Astrocyte (in vitro differentiated cells and primary cell): ENCODE measurements around the gene PATL1. TPM values are rescaled to one million over a fixed set of nuclear protein-coding genes. Genes with fewer than 3 reads are reported as not detected.
A peak's percentile ranks its signal among the peaks of the same experiment; 100 is the strongest.

Source experiments
- DNase-seq: peaks from one replicate; pipeline ENCODE4 v3.0.0-alpha.2; 2010; ENCODE audit warnings: low read depth
- FAIRE-seq: peaks from 2 replicates; lab custom pipeline; 2011; peaks lifted over from hg19 to GRCh38; lab: Jason Lieb, UNC
- H2AFZ ChIP-seq: 2 replicates; pipeline ENCODE4 v1.6.0; 2012; ENCODE audit warnings: low read depth, low read length, inconsistent platforms
- H3K27ac ChIP-seq: 2 replicates; pipeline ENCODE4 v1.5.1; 2011; ENCODE audit warnings: low read depth, low read length, inconsistent platforms
- H3K27me3 ChIP-seq: 2 replicates; pipeline ENCODE4 v1.6.0; 2011; ENCODE audit warnings: low read length, inconsistent platforms; ENCODE audit not compliant: insufficient read depth
- H3K36me3 ChIP-seq: 2 replicates; pipeline ENCODE4 v1.5.1; 2011; ENCODE audit warnings: low read length, inconsistent platforms; ENCODE audit not compliant: insufficient read depth
- H3K4me1 ChIP-seq: 2 replicates; pipeline ENCODE4 v1.5.1; 2011; ENCODE audit warnings: low read length, inconsistent platforms; ENCODE audit not compliant: insufficient read depth
- H3K4me2 ChIP-seq: 2 replicates; pipeline ENCODE4 v1.6.0; 2012; ENCODE audit warnings: low read length, inconsistent platforms
- H3K4me3 ChIP-seq: 2 replicates; pipeline ENCODE4 v1.5.1; 2011; ENCODE audit warnings: low read depth, mild to moderate bottlenecking, low read length, inconsistent platforms; ENCODE audit not compliant: insufficient read depth
- H3K79me2 ChIP-seq: 2 replicates; pipeline ENCODE4 v1.6.0; 2012; ENCODE audit warnings: mild to moderate bottlenecking, low read length, inconsistent platforms; ENCODE audit not compliant: insufficient read depth
- H3K9ac ChIP-seq: 2 replicates; pipeline ENCODE4 v1.6.0; 2012; ENCODE audit warnings: mild to moderate bottlenecking, low read length, inconsistent platforms
- H3K9me3 ChIP-seq: 2 replicates; pipeline ENCODE4 v1.5.1; 2012; ENCODE audit warnings: low read depth, mild to moderate bottlenecking, low read length, inconsistent platforms; ENCODE audit not compliant: insufficient read depth
- H4K20me1 ChIP-seq: 2 replicates; pipeline ENCODE4 v1.6.0; 2012; ENCODE audit warnings: low read length, inconsistent platforms; ENCODE audit not compliant: insufficient read depth
- H3K27ac Mint-ChIP-seq: one replicate; pipeline ENCODE4 v1.8.0; 2021; ENCODE audit warnings: mild to moderate bottlenecking, mixed read lengths; ENCODE audit not compliant: unreplicated experiment
- H3K27me3 Mint-ChIP-seq: one replicate; pipeline ENCODE4 v1.8.0; 2021; ENCODE audit warnings: low read depth, mixed read lengths; ENCODE audit not compliant: unreplicated experiment
- H3K36me3 Mint-ChIP-seq: one replicate; pipeline ENCODE4 v1.8.0; 2021; ENCODE audit warnings: low read depth, mixed read lengths; ENCODE audit not compliant: unreplicated experiment
- H3K4me1 Mint-ChIP-seq: one replicate; pipeline ENCODE4 v1.8.0; 2021; ENCODE audit warnings: low read depth, mixed read lengths; ENCODE audit not compliant: unreplicated experiment
- H3K4me3 Mint-ChIP-seq: one replicate; pipeline ENCODE4 v1.8.0; 2021; ENCODE audit warnings: mild to moderate bottlenecking, moderate library complexity, mixed read lengths; ENCODE audit not compliant: unreplicated experiment
- H3K9me3 Mint-ChIP-seq: one replicate; pipeline ENCODE4 v1.8.0; 2021; ENCODE audit warnings: mild to moderate bottlenecking, mixed read lengths; ENCODE audit not compliant: unreplicated experiment
- CTCF ChIP-seq: IDR thresholded peaks from 2 replicates; pipeline ENCODE4 v1.5.1; 2011; ENCODE audit warnings: low read depth, mild to moderate bottlenecking, inconsistent platforms, low read length, moderate library complexity; ENCODE audit not compliant: insufficient read depth
- EZH2 ChIP-seq: IDR thresholded peaks from 2 replicates; pipeline ENCODE4 v1.6.1; 2012; ENCODE audit warnings: mild to moderate bottlenecking, low read length, inconsistent platforms; ENCODE audit not compliant: insufficient read depth
- total RNA-seq: library from RNA; stranded (reverse); gene quantifications from 2 replicates; pipeline ENCODE4 v1.2.1, GENCODE V29; 2021

The PATL1 gene
- total RNA-seq, 1 donor from 2014 or later = 38.1 TPM

- Histone ChIP-seq H3K36me3 (no peaks in the 10 kb centered on the region), H4K20me1 (no peaks in the 10 kb centered on the region), H3K4me2 (no peak overlapping the region), H3K9ac (no peak overlapping the region), H3K79me2 (no peaks in the 10 kb centered on the region), H3K27me3 (no peaks in the 10 kb centered on the region), H2AFZ (no peak overlapping the region), H3K27ac (no peak overlapping the region), H3K4me3 (no peak overlapping the region), H3K4me1 (no peaks in the 10 kb centered on the region), H3K9me3 (no peaks in the 10 kb centered on the region)
- H3K4me3 Mint-ChIP-seq = no peak overlapping the region
- H3K27me3 Mint-ChIP-seq = no peaks in the 10 kb centered on the region
- no peaks in the 10 kb centered on the region for H3K36me3 Mint-ChIP-seq
- FAIRE-seq (no peak), DNase-seq (no peak)
- TF ChIP-seq EZH2 = no peak
- no peak for TF ChIP-seq CTCF
- peaks cover 6% of the 10 kb centered on the region for H3K4me1 Mint-ChIP-seq
- no peak overlapping the region for H3K27ac Mint-ChIP-seq
- no peaks in the 10 kb centered on the region for H3K9me3 Mint-ChIP-seq
Observed at GRCh38 chr11:59625703-59626102, 43.1 kb downstream of the PATL1 start.

GRCh38 chr11:59617876-59618275 lies 51.0 kb downstream of the PATL1 start:
- Mint-ChIP-seq H3K4me1 (peaks cover 12% of the 10 kb centered on the region), H3K9me3 (no peaks in the 10 kb centered on the region), H3K4me3 (no peak overlapping the region), H3K27me3 (no peaks in the 10 kb centered on the region), H3K36me3 (no peaks in the 10 kb centered on the region), H3K27ac (no peak overlapping the region)
- H3K4me2 ChIP-seq = no peak overlapping the region
- TF ChIP-seq EZH2 = no peak
- TF ChIP-seq CTCF = no peak
- no peaks in the 10 kb centered on the region for H3K9me3 ChIP-seq
- no peak overlapping the region for H3K9ac ChIP-seq
- H3K4me1 ChIP-seq = peaks cover 15% of the 10 kb centered on the region
- no peaks in the 10 kb centered on the region for H3K36me3 ChIP-seq
- DNase-seq = no peak
- FAIRE-seq = no peak
- H3K4me3 ChIP-seq = no peak overlapping the region
- H4K20me1 ChIP-seq = peaks cover 21% of the 10 kb centered on the region
- no peaks in the 10 kb centered on the region for H3K27me3 ChIP-seq
- no peak overlapping the region for H3K27ac ChIP-seq
- H2AFZ ChIP-seq = no peak overlapping the region
- H3K79me2 ChIP-seq = peaks cover 24% of the 10 kb centered on the region

- TF ChIP-seq EZH2 = no peak
- TF ChIP-seq CTCF = no peak
- Histone ChIP-seq H3K4me2 (peak overlapping the region; percentile 85), H2AFZ (peak overlapping the region; percentile 91), H3K9me3 (no peaks in the 10 kb centered on the region), H3K36me3 (no peaks in the 10 kb centered on the region), H3K27ac (peak overlapping the region; percentile 74), H3K4me1 (peaks cover 15% of the 10 kb centered on the region), H3K79me2 (peaks cover 37% of the 10 kb centered on the region), H4K20me1 (peaks cover 35% of the 10 kb centered on the region), H3K4me3 (peak overlapping the region; percentile 59), H3K9ac (peak overlapping the region; percentile 79), H3K27me3 (no peaks in the 10 kb centered on the region)
- Mint-ChIP-seq H3K27ac (peak overlapping the region; percentile 88), H3K36me3 (no peaks in the 10 kb centered on the region), H3K27me3 (no peaks in the 10 kb centered on the region), H3K4me1 (peaks cover 25% of the 10 kb centered on the region), H3K4me3 (peak overlapping the region; percentile 88), H3K9me3 (no peaks in the 10 kb centered on the region)
- DNase-seq (no peak), FAIRE-seq (no peak)
Observed at GRCh38 chr11:59616396-59616982, 52.3 kb downstream of the PATL1 start.
